ENCODE data around the gene CGGBP1.

CGGBP1 gene

DNA sequence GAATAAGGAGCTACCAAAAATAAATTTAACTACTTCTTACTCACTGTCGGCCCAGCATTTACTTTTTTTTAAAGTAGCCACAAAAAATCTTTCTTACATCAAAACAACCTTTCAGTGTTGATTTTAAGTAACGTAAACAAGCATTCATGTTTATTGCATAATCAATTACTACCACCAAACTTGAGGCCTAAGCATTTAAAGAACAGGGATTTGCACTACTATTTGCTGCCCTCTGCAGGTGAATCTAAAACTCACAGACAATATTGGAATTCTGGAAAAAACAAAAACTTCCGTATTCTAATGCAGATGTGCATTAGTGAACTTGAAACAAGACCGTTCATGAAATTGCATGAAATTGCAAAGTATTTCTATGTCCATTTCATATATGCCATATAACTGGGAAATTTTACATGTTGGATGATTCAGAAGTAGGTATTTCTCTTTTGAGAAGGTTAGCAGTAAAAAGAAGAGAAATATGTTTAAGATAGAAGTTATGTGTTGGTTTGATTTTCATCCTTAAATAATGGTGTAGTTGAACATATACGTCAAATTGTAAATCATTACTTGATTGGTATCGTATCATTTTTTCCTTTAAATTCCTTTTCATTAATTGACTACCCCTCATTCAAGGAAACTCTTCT, 55.6 kb downstream of the CGGBP1 start:
- TF ChIP-seq, protein P1, sequence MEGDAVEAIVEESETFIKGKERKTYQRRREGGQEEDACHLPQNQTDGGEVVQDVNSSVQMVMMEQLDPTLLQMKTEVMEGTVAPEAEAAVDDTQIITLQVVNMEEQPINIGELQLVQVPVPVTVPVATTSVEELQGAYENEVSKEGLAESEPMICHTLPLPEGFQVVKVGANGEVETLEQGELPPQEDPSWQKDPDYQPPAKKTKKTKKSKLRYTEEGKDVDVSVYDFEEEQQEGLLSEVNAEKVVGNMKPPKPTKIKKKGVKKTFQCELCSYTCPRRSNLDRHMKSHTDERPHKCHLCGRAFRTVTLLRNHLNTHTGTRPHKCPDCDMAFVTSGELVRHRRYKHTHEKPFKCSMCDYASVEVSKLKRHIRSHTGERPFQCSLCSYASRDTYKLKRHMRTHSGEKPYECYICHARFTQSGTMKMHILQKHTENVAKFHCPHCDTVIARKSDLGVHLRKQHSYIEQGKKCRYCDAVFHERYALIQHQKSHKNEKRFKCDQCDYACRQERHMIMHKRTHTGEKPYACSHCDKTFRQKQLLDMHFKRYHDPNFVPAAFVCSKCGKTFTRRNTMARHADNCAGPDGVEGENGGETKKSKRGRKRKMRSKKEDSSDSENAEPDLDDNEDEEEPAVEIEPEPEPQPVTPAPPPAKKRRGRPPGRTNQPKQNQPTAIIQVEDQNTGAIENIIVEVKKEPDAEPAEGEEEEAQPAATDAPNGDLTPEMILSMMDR (IDR thresholded peaks at IDR 0.05; ENCODE audit: low read depth, low read length) = peak; percentile 10; the same call in 1 of the 2 replicates
- H3K4me3 ChIP-seq (ENCODE audit: low read depth, low read length) = no peak overlapping the region

DNA sequence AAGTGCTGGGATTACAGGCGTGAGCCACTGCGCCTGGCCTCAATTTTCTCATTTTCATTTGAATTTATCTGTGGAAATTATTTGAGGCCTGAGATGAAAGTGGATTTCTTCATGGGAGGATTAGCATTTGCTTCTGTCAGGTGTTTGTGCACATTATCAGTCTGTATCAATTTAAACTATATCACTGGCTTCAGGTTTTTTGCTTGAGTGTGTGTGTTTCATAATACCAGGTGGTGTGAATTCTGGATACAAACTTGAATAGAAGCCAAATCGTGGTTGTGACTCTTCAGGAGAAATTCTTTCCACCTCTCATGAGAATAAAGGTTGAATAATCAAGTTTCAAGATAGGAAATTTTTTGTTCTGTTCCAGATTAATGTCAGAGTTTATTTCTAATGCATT, 56.4 kb downstream of the CGGBP1 start:
- TF ChIP-seq, protein P1 (IDR thresholded peaks at IDR 0.05; ENCODE audit: low read depth, low read length) = no peak
- no peak overlapping the region for H3K4me3 ChIP-seq (ENCODE audit: low read depth, low read length)
